ENCODE results near the gene KDM5A. TPM values are rescaled to one million over a fixed set of nuclear protein-coding genes. Genes with fewer than 3 reads are reported as not detected.
A peak's percentile ranks its signal among the peaks of the same experiment; 100 is the strongest.
"Not testable (repeated sequence)": the region's sequence is repeated elsewhere in the genome, so short reads cannot be mapped to it uniquely, and the experiment has no call there.

KDM5A gene
- total RNA-seq, 1 donor from 2014 or later = 28.2 TPM

DNA sequence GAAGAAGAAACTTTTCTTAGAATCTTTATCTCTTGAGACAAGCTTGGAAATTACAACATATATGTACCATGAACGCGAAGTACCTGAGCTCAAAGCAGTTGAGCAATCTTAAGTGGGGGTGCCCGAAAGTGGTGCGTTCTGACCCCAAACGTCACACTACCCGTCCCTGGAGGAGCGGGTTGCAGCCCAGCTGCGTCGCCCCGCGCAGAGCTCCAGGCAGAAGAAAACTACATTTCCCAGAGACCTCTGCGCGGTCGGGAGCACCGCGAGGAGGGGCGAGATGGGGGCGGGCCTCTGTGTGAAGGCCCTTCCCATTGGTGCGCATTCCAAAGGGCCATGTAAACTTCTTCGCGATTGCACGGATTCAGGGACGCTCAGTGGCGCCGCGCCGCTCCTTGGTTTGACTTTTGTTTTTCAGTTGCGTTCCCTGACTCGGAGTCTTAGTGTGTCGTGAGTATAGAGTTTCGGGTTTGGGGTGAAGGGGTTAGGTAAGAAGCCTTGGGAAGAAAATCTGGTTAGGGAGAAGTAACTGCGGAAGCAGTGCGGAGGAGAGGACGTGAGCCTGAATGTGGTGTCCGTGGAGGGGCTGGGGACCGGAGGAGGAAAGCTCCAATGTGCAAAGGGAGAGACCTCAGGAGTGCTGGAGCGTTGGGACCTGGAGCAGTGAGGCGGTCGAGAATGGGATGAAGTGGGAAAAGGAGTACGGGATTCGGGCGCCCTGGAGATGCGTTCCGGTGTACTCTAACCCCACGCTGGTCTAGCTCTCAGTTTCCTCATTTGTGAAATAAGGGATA lies 12.3 kb upstream of the KDM5A start, which contains the start of gene CCDC77:
Gene CCDC77, plus strand, starts transcription at position 410 of the 794 bp plus-strand sequence. CDS start 7,740 bp downstream, outside the sequence.
- Histone ChIP-seq H3K4me1 (peaks cover 18% of the 10 kb centered on the region), H3K27me3 (ENCODE audit: low read depth) (no peaks in the 10 kb centered on the region), H3K9me3 (replicated peaks) (no peaks in the 10 kb centered on the region), H3K27ac (replicated peaks) (peak within 1 kb of the TSS; percentile 73), H3K36me3 (no peaks in the 10 kb centered on the region), H3K4me3 (peak within 1 kb of the TSS; percentile 87)
- intact Hi-C loops (cut with micrococcal nuclease) = no loop called here
- peak; percentile 43 for TF ChIP-seq CTCF (IDR thresholded peaks at IDR 0.05; ENCODE audit: borderline replicate concordance)
- peak; percentile 89 for DNase-seq

GRCh38 chr12:400828-401227 lies 11.7 kb upstream of the KDM5A start:
- peak overlapping the region; percentile 87 for H3K4me3 ChIP-seq
- H3K4me1 ChIP-seq = peaks cover 18% of the 10 kb centered on the region
- no peaks in the 10 kb centered on the region for H3K9me3 ChIP-seq (replicated peaks)
- H3K36me3 ChIP-seq = no peaks in the 10 kb centered on the region
- no peak for DNase-seq
- intact Hi-C loops (cut with micrococcal nuclease) = no loop called here
- H3K27ac ChIP-seq (replicated peaks) = peak overlapping the region; percentile 73
- no peaks in the 10 kb centered on the region for H3K27me3 ChIP-seq (ENCODE audit: low read depth)
- TF ChIP-seq CTCF (IDR thresholded peaks at IDR 0.05; ENCODE audit: borderline replicate concordance) = no peak

- peak overlapping the region; percentile 97 for H3K27ac ChIP-seq (replicated peaks)
- H3K36me3 ChIP-seq = peaks cover 11% of the 10 kb centered on the region
- H3K4me3 ChIP-seq = peak overlapping the region; percentile 86
- H3K27me3 ChIP-seq (ENCODE audit: low read depth) = no peaks in the 10 kb centered on the region
- peak; percentile 15 for DNase-seq
- intact Hi-C loops (cut with micrococcal nuclease) = no loop called here
- H3K9me3 ChIP-seq (replicated peaks) = no peaks in the 10 kb centered on the region
- no peak for TF ChIP-seq CTCF (IDR thresholded peaks at IDR 0.05; ENCODE audit: borderline replicate concordance)
- peaks cover 55% of the 10 kb centered on the region for H3K4me1 ChIP-seq
These were observed 479 bp downstream of the KDM5A start for GRCh38 chr12:388541-389141.

GRCh38 chr12:388012-388411 lies 1.1 kb downstream of the KDM5A start:
- no peak for TF ChIP-seq CTCF (IDR thresholded peaks at IDR 0.05; ENCODE audit: borderline replicate concordance)

GRCh38 chr12:386651-387050 lies 2.5 kb downstream of the KDM5A start:
- H3K4me1 ChIP-seq = peaks cover 55% of the 10 kb centered on the region
- H3K27me3 ChIP-seq (ENCODE audit: low read depth) = no peaks in the 10 kb centered on the region
- no peaks in the 10 kb centered on the region for H3K9me3 ChIP-seq (replicated peaks)
- intact Hi-C loops (cut with micrococcal nuclease) = no loop called here
- no peak overlapping the region for H3K27ac ChIP-seq (replicated peaks)
- H3K4me3 ChIP-seq = peak overlapping the region; percentile 86
- H3K36me3 ChIP-seq = peaks cover 31% of the 10 kb centered on the region
- no peak for DNase-seq
- TF ChIP-seq CTCF (IDR thresholded peaks at IDR 0.05; ENCODE audit: borderline replicate concordance) = no peak

More at GRCh38 chr12:388012-388411, 1.1 kb downstream of the KDM5A start:
- peak overlapping the region; percentile 97 for H3K27ac ChIP-seq (replicated peaks)
- H3K4me3 ChIP-seq = peak overlapping the region; percentile 86
- intact Hi-C loops (cut with micrococcal nuclease) = no loop called here
- DNase-seq = no peak
- no peaks in the 10 kb centered on the region for H3K27me3 ChIP-seq (ENCODE audit: low read depth)
- H3K36me3 ChIP-seq = peaks cover 18% of the 10 kb centered on the region
- peaks cover 55% of the 10 kb centered on the region for H3K4me1 ChIP-seq
- no peaks in the 10 kb centered on the region for H3K9me3 ChIP-seq (replicated peaks)

GRCh38 chr12:370739-371485 lies 18.2 kb downstream of the KDM5A start:
- H3K4me3 ChIP-seq; DNase-seq; H3K9me3 ChIP-seq (replicated peaks); intact Hi-C loops (cut with micrococcal nuclease); H3K27me3 ChIP-seq (ENCODE audit: low read depth); H3K4me1 ChIP-seq; H3K27ac ChIP-seq (replicated peaks): not testable (repeated sequence)
- H3K36me3 ChIP-seq = peaks cover 61% of the 10 kb centered on the region

Data from left ventricle myocardium inferior (tissue), 1 donor.